GM21723 (cell line): ENCODE results near the gene MLYCD.

Source experiments
- ATAC-seq: cut with Tn5 transposase; IDR thresholded peaks from one replicate; pipeline ENCODE4 v1.9.1; 2021; ENCODE audit warnings: mild to moderate bottlenecking, moderate library complexity; ENCODE audit not compliant: unreplicated experiment

The MLYCD gene

DNA sequence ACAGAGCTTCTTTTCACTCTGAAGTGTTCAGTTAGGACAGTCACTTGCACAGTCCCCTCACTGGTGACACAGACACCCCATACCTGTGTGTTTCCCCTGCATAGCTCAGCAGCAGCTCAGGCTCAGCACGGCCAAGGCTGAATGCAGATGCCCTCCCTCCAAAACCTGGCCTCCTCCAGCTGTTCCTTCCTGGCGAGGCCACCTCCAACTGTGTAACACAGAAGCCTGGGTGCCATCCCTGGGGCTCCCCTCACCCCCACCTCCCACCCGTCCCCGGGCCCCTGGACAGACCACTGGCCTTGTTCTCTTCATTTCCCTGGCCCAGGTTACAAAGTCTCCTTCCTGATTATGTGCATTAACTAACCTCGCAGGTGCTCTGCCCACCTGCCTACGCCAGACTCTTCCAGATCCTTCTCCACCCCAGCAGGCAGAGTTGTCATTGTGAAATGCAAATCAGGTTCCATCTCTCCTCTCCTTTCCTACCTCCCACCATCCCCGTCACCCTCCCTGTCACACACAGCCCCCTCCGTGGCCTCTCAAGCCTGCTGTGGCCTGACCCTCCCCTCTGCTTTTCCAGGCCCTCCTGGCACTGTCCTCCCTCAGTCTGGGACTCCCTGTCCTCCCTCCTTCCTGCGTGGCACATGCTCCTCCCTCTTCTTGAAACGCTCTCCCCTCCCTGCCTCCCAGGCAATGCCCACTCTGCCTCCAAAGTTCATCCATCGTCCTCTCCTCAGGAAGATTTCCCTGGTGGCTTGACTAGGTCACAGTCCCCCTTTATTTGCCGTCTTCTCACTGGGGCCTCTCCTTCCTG, 26.4 kb downstream of the MLYCD start:
- ATAC-seq = no peak

DNA sequence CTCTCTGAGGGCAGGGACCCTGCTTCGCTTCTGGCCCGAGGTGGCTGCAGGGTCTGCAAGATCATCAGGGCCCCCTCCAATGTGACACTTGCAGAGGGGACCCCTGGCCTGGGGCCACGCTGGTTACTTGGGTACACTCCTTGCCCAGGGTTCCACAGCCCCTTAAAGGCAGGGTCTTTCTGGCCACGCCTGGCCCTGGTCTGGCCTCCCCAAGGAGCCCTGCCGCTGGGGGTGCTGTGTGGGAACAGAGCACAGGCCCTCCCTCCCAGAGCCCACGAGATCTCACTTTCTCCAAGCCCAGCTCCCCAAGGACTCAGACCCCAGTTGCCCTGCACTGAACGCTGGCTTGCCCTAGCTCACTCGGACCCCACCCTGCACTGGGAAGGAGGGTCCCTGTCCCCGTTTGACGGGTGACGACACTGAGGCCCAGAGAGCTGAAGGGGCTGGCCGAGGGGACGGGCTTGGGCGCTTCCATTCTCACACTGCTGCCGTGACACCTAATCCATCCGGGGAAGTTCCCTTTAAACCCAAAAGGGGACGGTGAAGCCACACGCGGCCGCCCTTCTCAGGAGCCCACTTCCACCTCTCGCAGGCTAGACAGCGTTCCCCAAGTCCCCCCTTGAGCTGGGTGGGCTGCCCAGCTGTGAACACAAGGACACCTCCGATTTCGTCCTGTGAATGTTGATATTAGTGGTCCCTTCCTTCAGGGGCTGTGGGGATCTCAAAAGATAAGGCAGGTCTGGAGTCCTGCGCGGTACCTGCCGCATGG, 27.2 kb downstream of the MLYCD start:
- ATAC-seq = no peak

DNA sequence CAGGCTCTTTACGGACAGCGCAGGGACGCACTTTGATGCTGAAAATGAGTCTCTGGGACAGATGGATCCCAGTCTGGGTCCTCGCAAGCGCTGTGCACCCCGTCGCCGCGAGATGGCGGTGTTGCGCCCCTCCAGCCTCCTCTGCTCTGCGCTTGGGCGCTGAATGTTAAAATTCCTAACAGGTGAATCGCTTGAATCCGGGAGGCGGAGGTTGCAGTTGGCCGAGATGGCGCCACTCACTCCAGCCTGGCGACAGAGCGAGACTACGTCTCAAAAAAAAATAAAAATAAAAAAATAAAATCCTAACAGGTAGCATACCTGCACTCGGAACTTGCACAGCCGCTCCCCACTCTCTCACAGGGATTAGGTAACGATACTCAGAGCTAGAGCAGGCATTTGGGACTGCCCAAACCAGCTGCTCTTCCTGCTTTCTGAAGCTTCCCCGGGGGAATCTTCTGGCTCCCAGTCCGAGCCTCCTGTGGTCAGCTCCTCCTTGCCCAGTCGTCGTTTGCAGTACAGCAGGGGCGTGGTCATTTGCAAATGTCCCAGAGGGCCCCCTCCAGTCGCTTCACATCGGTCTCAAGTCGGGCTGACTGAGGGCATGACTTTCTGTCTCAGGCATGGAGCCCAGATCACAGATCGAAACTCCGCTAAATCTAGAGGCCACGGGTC, 27.9 kb downstream of the MLYCD start:
- peak; percentile 56 for ATAC-seq

DNA sequence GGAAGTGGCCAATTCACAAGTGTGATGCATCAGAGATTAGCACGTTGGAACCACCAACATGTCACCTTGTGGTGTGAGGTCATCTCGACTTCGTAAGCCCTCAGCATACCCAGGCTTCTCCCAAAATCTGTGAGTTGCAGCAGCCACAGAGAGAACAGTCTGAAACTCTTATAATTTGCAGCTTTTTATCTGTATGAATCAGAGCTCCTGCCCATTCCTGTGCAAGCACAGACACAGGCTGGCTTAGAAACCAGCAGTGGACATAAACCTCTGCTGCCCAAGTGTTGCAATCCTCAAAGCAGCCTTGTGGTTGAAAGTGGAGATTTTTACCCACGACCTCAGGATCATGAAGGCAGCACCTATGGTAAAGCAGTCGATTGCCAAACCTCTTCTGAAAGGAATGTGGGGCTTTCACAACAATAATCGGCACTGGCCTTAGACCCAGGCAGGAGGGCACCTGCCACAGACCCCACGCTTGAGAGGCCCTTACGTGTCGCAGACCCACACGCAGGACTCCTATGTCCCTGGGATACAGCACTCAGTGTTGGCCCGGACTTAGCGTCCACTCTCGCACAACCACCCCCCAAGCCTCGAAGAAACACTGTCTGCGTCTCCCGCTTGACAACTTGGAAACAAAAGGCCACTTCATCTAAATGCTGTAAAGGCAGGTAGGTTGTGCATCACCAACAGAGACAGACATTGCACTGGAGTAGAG, 29.6 kb downstream of the MLYCD start:
- ATAC-seq = no peak

DNA sequence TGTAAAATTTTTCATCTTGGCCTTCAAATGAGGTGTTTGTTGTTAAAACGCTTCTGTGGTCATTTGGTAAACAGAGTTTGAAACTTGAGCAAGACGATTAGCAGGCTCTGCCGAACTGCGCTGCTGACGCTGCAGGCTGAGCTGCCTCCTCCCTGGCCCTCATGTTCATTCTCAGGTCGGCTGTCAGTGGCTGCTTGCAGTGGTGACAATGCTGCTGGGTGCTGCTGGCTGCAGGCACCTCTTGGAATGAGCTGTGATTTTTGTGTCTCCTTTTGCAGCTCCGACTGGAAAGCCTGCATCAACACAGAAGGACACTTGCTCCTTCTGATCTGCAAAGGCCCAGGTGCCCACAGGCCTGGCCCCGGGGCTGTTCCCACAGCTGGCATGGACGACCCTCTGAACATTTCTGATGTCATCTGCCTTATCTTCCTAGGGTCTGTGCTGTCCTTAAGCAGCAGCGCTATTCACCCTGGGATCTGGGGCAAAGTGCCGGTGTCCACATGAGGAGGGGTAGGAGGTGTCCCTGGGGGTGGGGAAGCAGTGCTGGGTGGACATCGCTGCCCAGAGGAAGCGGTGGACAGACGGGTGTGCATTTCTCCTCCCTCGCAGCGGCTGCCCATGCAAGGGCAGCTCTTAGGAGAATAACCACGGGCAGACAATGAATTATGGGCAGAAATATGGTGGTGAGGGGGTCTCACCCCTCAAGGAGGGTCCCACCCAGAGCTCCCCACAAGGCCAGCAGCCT, 31.1 kb downstream of the MLYCD start:
- ATAC-seq = no peak

DNA sequence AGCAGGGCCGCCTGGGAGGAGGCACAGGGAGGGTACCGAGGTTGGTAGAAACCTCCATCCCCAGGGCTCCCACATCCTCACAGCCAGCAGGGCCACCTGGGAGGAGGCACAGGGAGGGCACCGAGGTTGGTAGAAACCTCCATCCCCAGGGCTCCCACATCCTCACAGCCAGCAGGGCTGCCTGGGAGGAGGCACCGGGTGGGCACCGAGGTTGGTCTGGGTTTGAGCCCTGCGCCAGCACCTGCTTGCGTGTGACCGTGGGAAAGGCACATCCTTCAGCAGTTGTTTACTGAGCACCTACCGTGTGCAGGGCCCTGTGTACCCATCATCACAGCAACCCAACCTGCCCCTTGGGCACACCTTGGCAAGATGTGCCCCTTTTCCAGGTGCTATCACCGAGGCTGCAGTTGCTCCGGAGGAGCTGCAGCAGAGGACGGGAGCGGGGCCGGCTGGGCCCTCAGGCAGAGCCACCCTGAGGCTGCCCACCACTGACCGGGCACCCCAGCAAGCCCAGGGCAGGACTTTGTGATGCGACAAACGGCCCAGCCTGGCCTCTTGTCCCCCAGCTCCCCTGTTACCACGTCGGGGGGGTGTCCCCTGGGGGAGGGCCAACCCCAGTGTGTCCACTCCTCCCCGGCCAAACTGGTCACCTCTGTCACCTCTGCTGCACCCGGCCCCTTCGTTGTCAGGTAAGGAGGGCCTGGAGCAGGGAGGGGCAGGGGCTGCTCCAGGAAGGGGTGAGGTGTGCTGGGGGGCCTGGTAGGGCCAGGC, 32.0 kb downstream of the MLYCD start:
- ATAC-seq = no peak

DNA sequence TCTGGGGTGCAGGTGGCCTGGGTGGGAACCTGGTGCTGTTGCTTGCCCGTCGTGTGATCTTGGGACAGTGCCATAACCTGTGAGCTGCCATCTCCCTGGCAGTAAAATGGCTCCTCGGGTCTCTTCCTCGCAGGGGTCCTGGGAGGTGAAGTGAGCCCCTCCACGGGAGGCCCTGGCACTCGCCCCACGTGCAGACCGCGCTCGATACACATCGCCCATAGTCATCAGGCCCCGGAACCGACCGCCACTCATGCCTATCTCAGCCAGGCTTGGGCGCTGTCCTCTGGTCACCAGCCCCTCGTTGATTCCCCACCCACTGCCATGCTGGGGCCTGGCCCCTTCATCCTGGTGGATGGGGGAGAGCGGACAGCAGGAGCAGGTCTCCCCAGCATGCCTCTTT, 32.6 kb downstream of the MLYCD start:
- ATAC-seq = no peak

DNA sequence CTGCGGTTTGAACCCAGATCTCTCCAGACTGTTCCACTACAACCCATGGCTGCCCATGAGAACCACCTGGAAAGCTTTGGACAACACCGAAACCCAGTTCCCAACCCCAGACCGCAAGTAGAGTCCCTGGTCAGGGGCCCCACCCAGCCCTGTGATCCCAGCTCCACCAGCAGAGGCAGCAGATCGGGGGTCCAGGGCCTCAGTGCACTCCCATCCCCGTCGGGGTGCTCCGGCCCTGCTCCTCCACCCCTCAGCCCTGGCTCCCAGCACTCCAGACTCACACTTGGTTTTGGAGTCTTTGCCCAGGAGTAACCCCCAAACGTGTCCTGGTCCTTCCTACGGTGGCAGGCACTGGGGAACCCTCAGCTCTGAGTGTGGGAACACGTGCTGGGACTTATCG, 33.4 kb downstream of the MLYCD start:
- no peak for ATAC-seq

DNA sequence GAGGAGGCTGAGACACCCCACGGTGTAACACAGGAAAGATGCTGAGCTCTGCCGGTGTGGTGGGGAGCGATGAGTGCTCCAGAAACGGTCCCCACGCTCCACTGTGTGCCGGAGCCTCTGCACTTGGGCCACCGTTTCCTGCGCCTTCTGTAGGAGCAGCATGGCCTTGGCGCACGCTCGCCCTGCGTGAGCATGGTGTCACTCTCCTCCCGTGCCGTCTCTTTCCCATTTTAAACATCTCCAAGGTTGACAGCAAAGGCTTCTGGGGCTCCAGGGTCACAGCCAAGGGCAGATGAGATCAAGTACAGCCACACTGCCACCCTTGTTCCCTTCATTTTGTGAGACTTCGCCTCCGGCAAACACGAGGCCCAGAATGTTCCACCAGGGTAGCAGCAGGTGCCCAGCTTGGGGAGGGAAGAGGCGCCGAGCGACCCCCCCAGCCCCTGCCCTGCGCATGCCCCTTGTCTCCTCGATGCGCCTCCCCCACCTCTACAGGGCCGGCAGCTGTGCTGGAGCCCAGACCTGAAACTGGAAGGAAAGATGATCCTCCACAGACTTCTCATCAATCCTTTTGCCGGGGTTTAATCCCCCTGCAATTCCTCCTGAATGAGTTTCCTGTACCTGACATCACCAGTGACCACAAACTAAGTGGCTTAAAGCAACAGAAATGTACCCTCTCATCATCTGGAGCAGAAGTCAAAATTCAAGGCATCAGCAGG, 34.2 kb downstream of the MLYCD start:
- ATAC-seq = no peak

DNA sequence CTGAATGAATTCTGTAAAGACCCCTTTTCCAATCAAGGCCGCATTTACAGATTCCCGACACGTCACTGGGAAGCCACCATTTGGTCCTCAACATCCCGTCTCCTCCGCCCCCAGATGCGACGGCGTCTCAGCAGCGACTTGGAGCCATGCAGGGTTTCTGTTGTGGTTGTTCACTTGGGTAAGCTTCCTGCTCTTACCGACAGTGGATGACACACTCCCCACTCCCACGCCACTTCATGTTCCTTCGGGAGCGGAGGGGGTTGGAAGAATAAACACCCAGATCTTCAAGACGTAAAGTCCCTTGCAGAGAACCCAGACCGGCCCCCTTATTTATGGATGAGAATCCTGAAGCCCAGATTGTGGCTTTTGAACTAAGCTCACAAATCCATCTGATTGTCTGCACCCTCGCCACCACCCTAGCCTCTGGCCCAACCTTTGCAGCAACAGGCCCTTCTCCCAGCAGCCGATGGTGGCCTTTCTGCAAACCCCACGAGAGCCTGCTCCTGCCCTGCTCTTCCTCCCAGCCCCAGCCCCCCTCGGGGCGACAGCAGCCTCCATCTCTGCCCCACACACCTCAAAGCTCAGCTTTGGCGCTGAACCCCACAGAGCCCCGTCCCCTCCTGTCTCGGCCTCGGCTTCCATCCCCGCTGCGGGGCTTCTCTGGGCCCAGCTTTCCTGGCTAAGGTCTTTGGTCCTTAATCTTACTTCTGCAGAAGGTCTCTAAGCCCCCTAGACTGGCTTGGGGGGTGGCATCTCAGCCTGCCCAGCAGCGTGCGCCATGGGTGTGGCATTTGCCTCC, 35.2 kb downstream of the MLYCD start:
- ATAC-seq = no peak

DNA sequence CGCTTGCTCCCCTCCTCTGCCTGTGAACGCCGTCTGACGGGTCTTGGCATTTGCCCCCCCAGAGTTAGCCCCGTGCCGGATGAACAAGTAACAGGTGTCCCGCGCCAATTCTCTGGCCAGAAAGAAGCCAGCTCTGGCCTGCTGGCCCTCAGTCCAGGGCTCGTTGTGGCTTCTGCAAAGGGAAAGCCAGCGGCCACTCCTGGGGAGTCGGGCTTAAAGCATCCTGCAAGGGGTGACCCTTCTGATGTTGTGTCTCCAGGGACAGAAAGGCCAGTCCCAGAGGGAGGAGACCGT, 35.7 kb downstream of the MLYCD start:
- ATAC-seq = no peak

DNA sequence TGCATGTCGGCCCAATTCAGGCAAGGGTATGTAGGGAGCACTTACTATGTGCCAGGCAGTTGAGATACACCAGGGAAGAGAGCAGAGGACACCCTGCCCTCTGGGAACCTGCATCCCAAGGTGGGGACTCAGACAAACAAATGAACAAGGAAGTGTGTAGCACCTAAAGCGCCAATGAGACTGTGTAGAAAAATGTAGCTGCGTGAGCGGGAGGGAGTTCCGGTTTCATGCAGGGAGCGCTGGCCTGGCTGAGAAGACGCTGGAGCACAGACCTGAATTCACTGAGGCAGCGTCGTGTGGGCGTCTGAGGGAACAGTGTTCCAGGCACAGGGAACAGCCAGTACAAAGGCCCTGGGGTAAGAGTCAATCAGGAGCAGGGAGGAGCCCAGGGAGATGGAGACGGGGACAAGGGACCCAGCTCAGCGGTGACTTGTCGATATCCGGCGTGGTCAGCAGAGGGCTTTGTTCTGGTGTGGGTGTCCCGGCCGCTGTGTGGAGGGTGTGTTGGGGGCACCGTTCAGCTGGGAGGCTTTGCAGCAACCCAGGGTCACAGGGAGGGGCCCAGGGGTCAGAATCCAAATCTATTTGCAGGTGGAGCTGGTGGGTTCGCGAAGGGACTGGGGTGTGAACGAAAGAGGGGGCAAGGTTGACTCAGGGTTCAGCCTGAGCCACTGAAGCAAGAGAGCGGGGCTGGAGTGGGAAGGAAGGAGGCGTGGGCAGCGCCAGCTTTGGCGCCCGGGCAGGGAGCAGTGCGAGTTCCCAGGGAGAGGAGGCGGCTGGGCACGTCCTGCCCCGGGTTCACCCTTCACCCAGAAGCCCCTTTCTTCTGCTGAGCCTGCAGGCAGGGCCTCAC, 36.3 kb downstream of the MLYCD start:
- ATAC-seq = no peak

DNA sequence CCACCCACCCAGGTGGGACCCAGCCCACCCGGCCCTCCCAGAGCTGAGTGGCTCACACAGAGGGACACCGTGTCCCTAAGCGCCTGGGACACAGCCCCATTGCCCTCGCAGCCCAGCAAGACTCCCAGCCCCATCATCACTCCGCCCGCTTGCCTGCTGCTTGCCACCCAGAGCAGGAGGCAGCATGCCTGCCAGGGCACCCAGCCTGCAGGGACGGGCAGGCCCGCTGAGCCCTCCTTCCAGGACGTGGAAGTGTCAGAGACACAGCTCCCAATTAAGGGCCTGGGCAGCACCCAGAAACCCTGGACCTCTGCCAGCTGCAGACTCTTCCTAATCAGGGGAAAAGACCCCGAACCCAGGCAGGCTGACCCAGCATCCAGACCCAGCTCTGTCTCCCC, 36.9 kb downstream of the MLYCD start:
- ATAC-seq = no peak

DNA sequence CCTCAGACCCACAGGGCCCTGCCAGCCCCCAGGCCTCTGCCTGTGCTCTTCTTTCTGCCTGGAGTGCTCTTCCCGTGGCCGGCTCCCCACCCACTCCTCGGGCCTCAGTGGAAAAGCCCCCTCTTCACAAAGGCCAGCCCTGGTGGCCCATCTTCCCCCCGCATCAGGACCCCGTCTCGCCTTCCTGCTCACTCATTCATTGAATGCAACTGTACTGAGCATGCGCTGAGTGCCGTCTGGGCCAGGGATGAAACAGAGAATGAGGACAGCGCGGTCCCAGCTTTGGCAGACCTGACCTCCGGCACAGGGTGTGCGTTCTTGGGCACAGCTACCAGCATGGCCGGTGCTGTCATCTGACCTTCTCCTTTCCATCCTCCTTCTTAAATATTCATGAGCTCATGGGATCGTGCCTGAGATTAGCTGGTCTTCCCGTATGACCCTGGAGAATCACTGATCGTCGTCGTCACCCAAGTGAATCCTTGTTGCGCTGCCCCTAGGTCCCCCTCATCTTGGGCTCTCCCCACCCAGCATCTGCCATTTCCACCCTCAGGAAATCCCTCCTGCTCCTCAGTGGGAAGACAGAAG, 37.8 kb downstream of the MLYCD start:
- no peak for ATAC-seq

DNA sequence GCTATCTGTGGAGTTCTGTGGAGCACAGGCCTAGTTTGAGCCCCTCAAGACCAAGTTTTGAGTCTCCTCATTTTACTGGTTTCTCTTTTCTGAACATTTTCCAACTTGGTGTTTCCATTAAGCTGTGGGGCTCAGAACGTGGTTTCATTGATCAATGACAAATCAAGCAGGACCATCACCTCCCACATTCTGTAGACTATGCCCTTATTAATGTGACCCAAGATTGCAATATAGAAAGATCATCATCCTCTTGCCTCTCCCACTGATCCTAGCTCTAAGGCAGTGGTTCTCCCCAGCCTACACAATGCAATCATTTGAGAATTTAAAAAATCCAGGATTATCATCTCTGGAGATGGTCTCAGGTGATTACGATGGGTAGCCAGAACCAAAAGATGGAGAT, 38.4 kb downstream of the MLYCD start:
- ATAC-seq = no peak

DNA sequence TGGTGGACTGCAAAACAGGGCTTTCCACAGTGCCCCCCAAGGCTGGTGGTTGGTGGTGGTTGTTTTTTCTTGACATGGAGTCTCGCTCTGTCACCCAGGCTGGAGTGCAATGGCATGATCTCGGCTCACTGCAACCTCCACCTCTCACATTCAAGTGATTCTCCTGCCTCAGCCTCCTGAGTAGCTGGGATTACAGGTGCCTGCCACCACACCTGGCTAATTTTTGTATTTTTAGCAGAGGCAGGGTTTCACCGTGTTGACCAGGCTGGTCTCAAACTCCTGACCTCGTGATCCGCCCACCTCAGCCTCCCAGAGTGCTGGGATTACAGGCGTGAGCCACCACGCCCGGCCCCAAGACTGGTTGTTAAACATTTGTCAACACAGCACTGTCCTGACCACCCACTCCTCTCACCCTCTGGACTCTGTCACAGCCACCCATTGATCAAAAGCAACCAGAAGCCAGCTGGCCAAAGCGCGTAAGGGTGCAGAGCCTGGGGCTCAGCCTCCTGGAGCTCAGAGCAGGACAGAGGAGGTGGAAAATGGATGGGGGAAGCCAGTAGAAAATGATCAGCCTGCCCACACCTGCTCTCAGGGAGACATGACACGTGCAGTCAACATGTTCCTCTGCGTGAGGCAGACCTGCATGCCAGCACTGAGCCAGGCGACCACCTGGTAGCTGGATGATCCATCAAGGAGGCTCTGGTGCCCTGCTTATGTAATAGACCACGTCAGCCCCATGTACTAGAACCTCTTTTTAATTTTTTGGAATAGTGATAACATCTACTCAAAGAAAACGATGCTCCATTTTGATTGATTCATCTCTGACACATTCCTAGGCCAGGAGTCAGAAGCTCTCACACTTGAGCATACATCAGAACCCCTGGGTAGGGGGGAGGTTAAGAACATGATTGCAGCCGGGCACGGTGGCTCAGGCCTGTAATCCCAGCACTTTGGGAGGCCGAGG, 39.3 kb downstream of the MLYCD start:
- no peak for ATAC-seq
